ENCODE results near the gene ZNF689.

ZNF689 gene

DNA sequence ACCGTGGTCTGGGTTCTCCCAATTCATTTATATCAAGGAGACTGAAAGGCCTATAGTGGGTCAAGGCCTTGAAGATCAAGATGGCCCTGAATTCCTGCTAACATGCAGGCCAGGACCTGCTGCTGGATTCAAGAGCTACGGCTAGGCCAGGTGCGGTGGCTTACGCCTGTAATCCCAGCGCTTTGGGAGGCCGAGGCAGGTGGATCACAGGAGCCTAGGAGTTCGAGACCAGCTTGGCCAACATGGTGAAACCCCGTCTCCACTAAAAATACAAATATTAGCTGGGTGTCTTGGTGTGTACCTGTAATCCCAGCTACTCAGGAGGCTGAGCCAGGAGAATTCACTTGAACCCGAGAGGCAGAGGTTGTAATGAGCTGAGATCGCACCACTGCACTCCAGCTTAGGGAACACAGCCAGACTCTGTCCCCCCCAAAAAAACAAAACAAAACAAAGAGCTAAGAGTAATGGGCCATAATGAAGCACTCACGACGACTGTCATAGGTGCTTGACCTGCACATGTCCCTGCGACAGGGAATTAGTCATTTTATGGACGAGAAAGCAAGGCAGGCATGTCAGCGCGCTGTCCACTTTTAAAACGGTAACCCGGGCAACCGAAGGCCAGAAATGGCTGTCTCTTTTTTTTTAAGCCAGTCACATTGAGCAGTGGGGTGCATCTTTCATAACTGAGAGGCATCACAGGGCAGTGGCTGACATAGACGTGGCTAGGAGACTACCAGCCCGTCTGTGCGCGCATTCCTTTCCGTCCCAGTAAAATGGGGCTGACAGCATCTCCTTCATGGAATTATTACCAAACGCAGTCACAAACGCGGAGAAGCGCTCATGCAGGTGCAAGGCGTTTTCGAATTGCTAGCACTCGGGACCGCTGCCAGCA, 47.0 kb upstream of the ZNF689 start:
- Histone ChIP-seq H4K20me1 (ENCODE audit: insufficient read depth, low read length) (no peaks in the 10 kb centered on the region), H3K27ac (ENCODE audit: low read length) (peak overlapping the region; percentile 77; the same call in 1 of the 2 replicates), H3K4me1 (ENCODE audit: low read length) (peaks cover 13% of the 10 kb centered on the region), H3K9me2 (replicated peaks; ENCODE audit: insufficient read depth, low read length) (no peaks in the 10 kb centered on the region), H3K27me3 (replicated peaks; ENCODE audit: insufficient read depth, low read length) (no peaks in the 10 kb centered on the region), H3K9me3 (replicated peaks; ENCODE audit: insufficient read depth, low read length) (no peaks in the 10 kb centered on the region), H3K36me3 (replicated peaks; ENCODE audit: insufficient read depth, low read length) (no peaks in the 10 kb centered on the region), H3K4me3 (ENCODE audit: low read length) (peak overlapping the region; percentile 59), H3K4me2 (ENCODE audit: low read depth, low read length) (peak overlapping the region; percentile 91), H3F3A (ENCODE audit: insufficient read depth, low read length) (peaks cover 28% of the 10 kb centered on the region), H3K79me2 (ENCODE audit: low read length) (peaks cover 39% of the 10 kb centered on the region), H2AFZ (ENCODE audit: low read length) (peak overlapping the region; percentile 74), H3K9ac (ENCODE audit: low read length) (peak overlapping the region; percentile 48)
- TF ChIP-seq, protein P1, sequence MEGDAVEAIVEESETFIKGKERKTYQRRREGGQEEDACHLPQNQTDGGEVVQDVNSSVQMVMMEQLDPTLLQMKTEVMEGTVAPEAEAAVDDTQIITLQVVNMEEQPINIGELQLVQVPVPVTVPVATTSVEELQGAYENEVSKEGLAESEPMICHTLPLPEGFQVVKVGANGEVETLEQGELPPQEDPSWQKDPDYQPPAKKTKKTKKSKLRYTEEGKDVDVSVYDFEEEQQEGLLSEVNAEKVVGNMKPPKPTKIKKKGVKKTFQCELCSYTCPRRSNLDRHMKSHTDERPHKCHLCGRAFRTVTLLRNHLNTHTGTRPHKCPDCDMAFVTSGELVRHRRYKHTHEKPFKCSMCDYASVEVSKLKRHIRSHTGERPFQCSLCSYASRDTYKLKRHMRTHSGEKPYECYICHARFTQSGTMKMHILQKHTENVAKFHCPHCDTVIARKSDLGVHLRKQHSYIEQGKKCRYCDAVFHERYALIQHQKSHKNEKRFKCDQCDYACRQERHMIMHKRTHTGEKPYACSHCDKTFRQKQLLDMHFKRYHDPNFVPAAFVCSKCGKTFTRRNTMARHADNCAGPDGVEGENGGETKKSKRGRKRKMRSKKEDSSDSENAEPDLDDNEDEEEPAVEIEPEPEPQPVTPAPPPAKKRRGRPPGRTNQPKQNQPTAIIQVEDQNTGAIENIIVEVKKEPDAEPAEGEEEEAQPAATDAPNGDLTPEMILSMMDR (IDR thresholded peaks at IDR 0.05; ENCODE audit: low read length) = no peak
- TF ChIP-seq EZH2 (optimal IDR thresholded peaks at IDR 0.05; ENCODE audit: low read depth, low read length) (no peak), EZH2phosphoT487 (IDR thresholded peaks at IDR 0.05; ENCODE audit: low read length) (no peak)
- DNase-seq = peak; percentile 44

DNA sequence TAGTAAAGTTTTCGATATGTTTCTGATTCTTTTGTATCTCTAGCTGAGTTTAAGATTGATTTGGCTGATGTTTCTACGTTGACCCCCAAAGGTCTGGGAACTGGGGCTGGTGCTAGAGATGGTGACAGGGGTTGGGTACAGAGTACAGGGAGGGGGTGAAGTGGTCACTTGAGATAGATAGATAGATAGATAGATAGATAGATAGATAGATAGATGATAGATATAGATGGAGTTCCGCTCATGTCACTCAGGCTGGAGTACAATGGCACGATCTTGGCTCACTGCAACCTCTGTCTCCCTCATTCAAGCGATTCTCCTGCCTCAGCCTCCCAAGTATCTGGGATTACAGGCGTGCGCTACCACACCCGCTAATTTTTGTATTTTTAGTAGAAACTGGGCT, 46.2 kb upstream of the ZNF689 start:
- H3F3A ChIP-seq (ENCODE audit: insufficient read depth, low read length) = peaks cover 33% of the 10 kb centered on the region
- H3K9ac ChIP-seq (ENCODE audit: low read length) = no peak overlapping the region
- no peaks in the 10 kb centered on the region for H3K36me3 ChIP-seq (replicated peaks; ENCODE audit: insufficient read depth, low read length)
- peaks cover 13% of the 10 kb centered on the region for H3K4me1 ChIP-seq (ENCODE audit: low read length)
- no peak for DNase-seq
- no peak overlapping the region for H3K4me3 ChIP-seq (ENCODE audit: low read length)
- TF ChIP-seq, protein P1 (IDR thresholded peaks at IDR 0.05; ENCODE audit: low read length) = no peak
- H2AFZ ChIP-seq (ENCODE audit: low read length) = no peak overlapping the region
- H4K20me1 ChIP-seq (ENCODE audit: insufficient read depth, low read length) = no peaks in the 10 kb centered on the region
- H3K27me3 ChIP-seq (replicated peaks; ENCODE audit: insufficient read depth, low read length) = no peaks in the 10 kb centered on the region
- H3K4me2 ChIP-seq (ENCODE audit: low read depth, low read length) = peak overlapping the region; percentile 91; the same call in 1 of the 2 replicates
- H3K79me2 ChIP-seq (ENCODE audit: low read length) = peaks cover 38% of the 10 kb centered on the region
- H3K9me2 ChIP-seq (replicated peaks; ENCODE audit: insufficient read depth, low read length) = no peaks in the 10 kb centered on the region
- H3K9me3 ChIP-seq (replicated peaks; ENCODE audit: insufficient read depth, low read length) = no peaks in the 10 kb centered on the region
- no peak overlapping the region for H3K27ac ChIP-seq (ENCODE audit: low read length)

DNA sequence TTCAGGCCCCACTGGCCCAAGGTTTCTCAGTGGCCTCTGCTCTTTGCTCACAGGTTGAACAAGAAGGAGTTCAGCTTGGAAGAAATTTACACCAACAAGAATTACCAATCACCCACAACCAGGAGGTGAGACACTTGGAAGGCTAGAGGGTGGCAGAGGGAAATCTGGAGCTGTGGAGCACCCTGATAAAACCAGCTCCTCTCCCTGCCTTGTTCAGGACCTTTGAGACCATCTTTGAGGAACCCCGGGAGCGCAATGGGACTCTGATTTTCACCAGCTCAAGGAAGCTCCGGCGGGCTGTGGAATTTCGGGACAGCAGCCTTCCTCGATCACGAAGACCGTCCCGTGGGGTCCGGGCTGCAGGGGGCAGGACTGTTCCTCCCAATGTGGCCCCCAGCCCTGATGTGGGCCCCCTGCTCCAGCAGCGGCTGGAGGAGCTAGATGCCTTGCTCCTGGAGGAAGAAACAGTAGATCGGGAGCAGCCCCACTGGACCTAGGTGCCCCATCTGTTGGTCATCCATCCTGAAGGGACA, 45.7 kb upstream of the ZNF689 start:
- H3K9me2 ChIP-seq (replicated peaks; ENCODE audit: insufficient read depth, low read length) = no peaks in the 10 kb centered on the region
- no peak overlapping the region for H3K27ac ChIP-seq (ENCODE audit: low read length)
- H4K20me1 ChIP-seq (ENCODE audit: insufficient read depth, low read length) = no peaks in the 10 kb centered on the region
- H3K4me3 ChIP-seq (ENCODE audit: low read length) = no peak overlapping the region
- H3K36me3 ChIP-seq (replicated peaks; ENCODE audit: insufficient read depth, low read length) = no peaks in the 10 kb centered on the region
- H3F3A ChIP-seq (ENCODE audit: insufficient read depth, low read length) = peaks cover 36% of the 10 kb centered on the region
- H3K9me3 ChIP-seq (replicated peaks; ENCODE audit: insufficient read depth, low read length) = no peaks in the 10 kb centered on the region
- H3K9ac ChIP-seq (ENCODE audit: low read length) = no peak overlapping the region
- H3K79me2 ChIP-seq (ENCODE audit: low read length) = peaks cover 33% of the 10 kb centered on the region
- no peak overlapping the region for H3K4me2 ChIP-seq (ENCODE audit: low read depth, low read length)
- DNase-seq = no peak
- TF ChIP-seq, protein P1 (IDR thresholded peaks at IDR 0.05; ENCODE audit: low read length) = no peak
- TF ChIP-seq EZH2 (optimal IDR thresholded peaks at IDR 0.05; ENCODE audit: low read depth, low read length) (no peak), EZH2phosphoT487 (IDR thresholded peaks at IDR 0.05; ENCODE audit: low read length) (no peak)
- no peaks in the 10 kb centered on the region for H3K27me3 ChIP-seq (replicated peaks; ENCODE audit: insufficient read depth, low read length)
- peaks cover 8% of the 10 kb centered on the region for H3K4me1 ChIP-seq (ENCODE audit: low read length)
- no peak overlapping the region for H2AFZ ChIP-seq (ENCODE audit: low read length)
